HUES64 (cell line): ENCODE data around the gene SNHG17.
"Not testable (repeated sequence)": the region's sequence is repeated elsewhere in the genome, so short reads cannot be mapped to it uniquely, and the experiment has no call there.

ENCODE experiments used
- H3K27ac ChIP-seq: 2 replicates; pipeline ENCODE4 v1.7.0; 2013; ENCODE audit warnings: low read depth, low read length, inconsistent platforms
- H3K27me3 ChIP-seq: 2 replicates; pipeline ENCODE4 v1.6.1; 2013; ENCODE audit warnings: mild to moderate bottlenecking, low read length; ENCODE audit not compliant: insufficient read depth
- H3K36me3 ChIP-seq: 2 replicates; pipeline ENCODE4 v1.6.1; 2013; ENCODE audit warnings: mild to moderate bottlenecking, low read length; ENCODE audit not compliant: insufficient read depth
- H3K4me1 ChIP-seq: 2 replicates; pipeline ENCODE4 v1.6.1; 2013; ENCODE audit warnings: mild to moderate bottlenecking, low read length, moderate library complexity; ENCODE audit not compliant: insufficient read depth
- H3K4me3 ChIP-seq: 2 replicates; pipeline ENCODE4 v1.5.1; 2013; ENCODE audit warnings: mild to moderate bottlenecking, low read length, moderate library complexity
- H3K9ac ChIP-seq: 2 replicates; pipeline ENCODE4 v1.6.1; 2013; ENCODE audit warnings: mild to moderate bottlenecking, low read depth, low read length
- H3K9me3 ChIP-seq: 2 replicates; pipeline ENCODE4 v1.6.1; 2013; ENCODE audit warnings: low read depth, low read length; ENCODE audit not compliant: insufficient read depth
- WGBS: fragments of 150-250, 120-280 bp; methylation state at CpG from one replicate; pipeline ENCODE4 v1.1.7; 2013; ENCODE audit warnings: missing lambda C conversion rate; 5-methylcytosine and 5-hydroxymethylcytosine counted together

The SNHG17 gene

GRCh38 chr20:38414769-38415450 is 20.2 kb downstream of the SNHG17 start:
- 90% methylated on average over 14 of the region's 14 CpGs for WGBS
- Histone ChIP-seq H3K9me3 (no peaks in the 10 kb centered on the region), H3K27me3 (no peaks in the 10 kb centered on the region), H3K36me3 (peaks cover 42% of the 10 kb centered on the region), H3K9ac (no peak overlapping the region), H3K27ac (no peak overlapping the region), H3K4me1 (peaks cover 7% of the 10 kb centered on the region), H3K4me3 (no peak overlapping the region)

GRCh38 chr20:38412877-38413577 is 22.1 kb downstream of the SNHG17 start:
- 94% methylated on average over 9 of the region's 9 CpGs for WGBS
- H3K9ac ChIP-seq, result no peak overlapping the region
- H3K4me1 ChIP-seq, result peaks cover 7% of the 10 kb centered on the region
- no peaks in the 10 kb centered on the region for H3K9me3 ChIP-seq
- peaks cover 23% of the 10 kb centered on the region for H3K36me3 ChIP-seq
- no peak overlapping the region for H3K27ac ChIP-seq
- no peak overlapping the region for H3K4me3 ChIP-seq
- no peaks in the 10 kb centered on the region for H3K27me3 ChIP-seq

GRCh38 chr20:38407822-38408221 is 27.3 kb downstream of the SNHG17 start:
- H3K36me3 ChIP-seq, H3K27me3 ChIP-seq, H3K4me1 ChIP-seq, H3K9me3 ChIP-seq, H3K27ac ChIP-seq, H3K9ac ChIP-seq, H3K4me3 ChIP-seq: not testable (repeated sequence)
- WGBS, result 96% methylated on average over 9 of the region's 9 CpGs

- Histone ChIP-seq H3K4me3 (no peak overlapping the region), H3K9me3 (peaks cover 5% of the 10 kb centered on the region; the same call in 1 of the 2 replicates), H3K27me3 (no peaks in the 10 kb centered on the region), H3K36me3 (peaks cover 6% of the 10 kb centered on the region; the same call in 1 of the 2 replicates), H3K27ac (no peak overlapping the region), H3K4me1 (no peaks in the 10 kb centered on the region), H3K9ac (no peak overlapping the region)
- WGBS, result 96% methylated on average over 29 of the region's 29 CpGs
Observed at GRCh38 chr20:38407321-38407720, 27.8 kb downstream of the SNHG17 start.

- Histone ChIP-seq H3K4me1 (no peaks in the 10 kb centered on the region), H3K27ac (no peak overlapping the region), H3K9ac (no peak overlapping the region), H3K4me3 (no peak overlapping the region), H3K9me3 (peaks cover 5% of the 10 kb centered on the region; the same call in 1 of the 2 replicates), H3K36me3 (peaks cover 3% of the 10 kb centered on the region; the same call in 1 of the 2 replicates), H3K27me3 (no peaks in the 10 kb centered on the region)
- WGBS, result 92% methylated on average over 5 of the region's 5 CpGs
Observed at GRCh38 chr20:38406476-38406875, 28.7 kb downstream of the SNHG17 start.

GRCh38 chr20:38405132-38405531 is 30.0 kb downstream of the SNHG17 start:
- WGBS, result 100% methylated on average over 2 of the region's 2 CpGs
- H3K27me3 ChIP-seq, result no peaks in the 10 kb centered on the region
- H3K4me1 ChIP-seq, result no peaks in the 10 kb centered on the region
- no peak overlapping the region for H3K27ac ChIP-seq
- peaks cover 5% of the 10 kb centered on the region; the same call in 1 of the 2 replicates for H3K9me3 ChIP-seq
- no peak overlapping the region for H3K9ac ChIP-seq
- H3K4me3 ChIP-seq, result no peak overlapping the region
- no peaks in the 10 kb centered on the region; the same call in 1 of the 2 replicates for H3K36me3 ChIP-seq

GRCh38 chr20:38404016-38404415 is 31.1 kb downstream of the SNHG17 start:
- no peaks in the 10 kb centered on the region for H3K36me3 ChIP-seq
- no peaks in the 10 kb centered on the region for H3K4me1 ChIP-seq
- no peak overlapping the region for H3K4me3 ChIP-seq
- H3K27me3 ChIP-seq, result no peaks in the 10 kb centered on the region
- peaks cover 5% of the 10 kb centered on the region; the same call in 1 of the 2 replicates for H3K9me3 ChIP-seq
- no peak overlapping the region for H3K27ac ChIP-seq
- no peak overlapping the region for H3K9ac ChIP-seq

GRCh38 chr20:38402816-38403215 is 32.3 kb downstream of the SNHG17 start:
- Histone ChIP-seq H3K9me3 (peaks cover 5% of the 10 kb centered on the region; the same call in 1 of the 2 replicates), H3K27ac (no peak overlapping the region), H3K4me1 (no peaks in the 10 kb centered on the region), H3K9ac (no peak overlapping the region), H3K36me3 (no peaks in the 10 kb centered on the region), H3K27me3 (no peaks in the 10 kb centered on the region), H3K4me3 (no peak overlapping the region)
- WGBS, result 93% methylated on average over 8 of the region's 8 CpGs

- no peaks in the 10 kb centered on the region for H3K27me3 ChIP-seq
- no peaks in the 10 kb centered on the region for H3K4me1 ChIP-seq
- H3K4me3 ChIP-seq, result no peak overlapping the region
- no peaks in the 10 kb centered on the region for H3K36me3 ChIP-seq
- peaks cover 5% of the 10 kb centered on the region; the same call in 1 of the 2 replicates for H3K9me3 ChIP-seq
- H3K9ac ChIP-seq, result no peak overlapping the region
- WGBS, result 96% methylated on average over 5 of the region's 5 CpGs
- H3K27ac ChIP-seq, result no peak overlapping the region
Observed at GRCh38 chr20:38402089-38402488, 33.0 kb downstream of the SNHG17 start.

GRCh38 chr20:38395751-38396395 is 39.3 kb downstream of the SNHG17 start:
- H3K4me1 ChIP-seq, H3K4me3 ChIP-seq, H3K36me3 ChIP-seq, H3K9me3 ChIP-seq, H3K27ac ChIP-seq, H3K27me3 ChIP-seq, H3K9ac ChIP-seq: not testable (repeated sequence)
- 100% methylated on average over 1 of the region's 2 CpGs for WGBS

- no peaks in the 10 kb centered on the region for H3K27me3 ChIP-seq
- no peaks in the 10 kb centered on the region for H3K4me1 ChIP-seq
- no peaks in the 10 kb centered on the region for H3K9me3 ChIP-seq
- no peak overlapping the region for H3K4me3 ChIP-seq
- no peak overlapping the region for H3K27ac ChIP-seq
- 90% methylated on average over 2 of the region's 2 CpGs for WGBS
- no peak overlapping the region for H3K9ac ChIP-seq
- no peaks in the 10 kb centered on the region for H3K36me3 ChIP-seq
Observed at GRCh38 chr20:38395165-38395564, 40.0 kb downstream of the SNHG17 start.
